ENCODE measurements around the gene ITPR1.

GRCh38 chr3:4732925-4733324 is 239.8 kb downstream of the ITPR1 start:
- TF ChIP-seq CTCF (IDR thresholded peaks at IDR 0.05) = no peak
- TF ChIP-seq POLR2A (IDR thresholded peaks at IDR 0.05) = no peak

Data from thyroid gland (tissue), 4 donors.